Gastroesophageal sphincter (tissue), 3 donors: ENCODE results near the gene SCCPDH.

Source experiments
- POLR2AphosphoS5 ChIP-seq: sonication (generic); formaldehyde crosslinking; IDR thresholded peaks from one replicate; pipeline ENCODE4 v1.6.1; 2017; ENCODE audit warnings: antibody characterized with exemption
- TF ChIP-seq, protein P1 (sequence below), 4 experiments: fragments of 200-600 bp in 2 of 4; fragments of 450-650 bp in 2 of 4; sonication (generic) in 1 of 4; IDR thresholded peaks; one replicate each; pipeline ENCODE4 v1.5.1; 2017 to 2019; ENCODE audit warnings: antibody characterized with exemption in 4 of 4, mild to moderate bottlenecking in 2 of 4, moderate library complexity in 2 of 4

- no peak for TF ChIP-seq POLR2AphosphoS5
- TF ChIP-seq, protein P1, sequence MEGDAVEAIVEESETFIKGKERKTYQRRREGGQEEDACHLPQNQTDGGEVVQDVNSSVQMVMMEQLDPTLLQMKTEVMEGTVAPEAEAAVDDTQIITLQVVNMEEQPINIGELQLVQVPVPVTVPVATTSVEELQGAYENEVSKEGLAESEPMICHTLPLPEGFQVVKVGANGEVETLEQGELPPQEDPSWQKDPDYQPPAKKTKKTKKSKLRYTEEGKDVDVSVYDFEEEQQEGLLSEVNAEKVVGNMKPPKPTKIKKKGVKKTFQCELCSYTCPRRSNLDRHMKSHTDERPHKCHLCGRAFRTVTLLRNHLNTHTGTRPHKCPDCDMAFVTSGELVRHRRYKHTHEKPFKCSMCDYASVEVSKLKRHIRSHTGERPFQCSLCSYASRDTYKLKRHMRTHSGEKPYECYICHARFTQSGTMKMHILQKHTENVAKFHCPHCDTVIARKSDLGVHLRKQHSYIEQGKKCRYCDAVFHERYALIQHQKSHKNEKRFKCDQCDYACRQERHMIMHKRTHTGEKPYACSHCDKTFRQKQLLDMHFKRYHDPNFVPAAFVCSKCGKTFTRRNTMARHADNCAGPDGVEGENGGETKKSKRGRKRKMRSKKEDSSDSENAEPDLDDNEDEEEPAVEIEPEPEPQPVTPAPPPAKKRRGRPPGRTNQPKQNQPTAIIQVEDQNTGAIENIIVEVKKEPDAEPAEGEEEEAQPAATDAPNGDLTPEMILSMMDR (IDR thresholded peaks at IDR 0.05), result no peak
These were observed 36.5 kb downstream of the SCCPDH start for GRCh38 chr1:246760422-246761347.
